GM19328 (cell line): ENCODE measurements around the gene WDR54.
"Not testable (repeated sequence)": the region's sequence is repeated elsewhere in the genome, so short reads cannot be mapped to it uniquely, and the experiment has no call there.

Experiments
- ATAC-seq: cut with Tn5 transposase; IDR thresholded peaks from one replicate; pipeline ENCODE4 v1.9.1; 2021; ENCODE audit warnings: mild to moderate bottlenecking, moderate library complexity; ENCODE audit not compliant: unreplicated experiment

WDR54 gene

DNA sequence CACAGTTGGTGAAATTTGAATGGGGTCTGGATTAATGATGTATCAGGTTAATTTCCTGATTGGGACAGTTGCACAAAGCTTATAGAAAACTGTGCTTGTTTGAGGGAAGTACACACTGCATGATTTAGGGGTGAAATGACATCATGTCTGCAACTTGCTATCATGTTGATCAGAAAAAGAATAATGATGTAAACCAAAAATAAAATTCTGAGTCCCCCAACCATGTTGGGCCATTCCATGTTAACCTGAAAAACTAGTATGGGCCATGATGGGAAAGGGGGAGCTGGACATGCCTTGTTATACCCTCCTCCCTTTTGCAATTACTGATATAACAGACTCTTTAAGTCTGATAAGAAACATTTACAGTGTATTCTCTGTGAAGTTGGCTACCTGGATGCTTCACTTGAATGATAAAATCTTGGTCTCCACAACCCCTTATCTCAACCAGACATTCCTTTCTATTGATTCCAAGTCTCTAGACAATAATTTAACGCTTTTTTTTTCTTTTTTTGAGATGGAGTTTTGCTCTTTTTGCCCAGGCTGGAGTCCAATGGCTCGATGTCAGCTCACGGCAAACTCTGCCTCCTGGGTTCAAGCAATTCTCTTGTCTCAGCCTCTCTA is 29.1 kb downstream of the WDR54 start:
- no peak for ATAC-seq

DNA sequence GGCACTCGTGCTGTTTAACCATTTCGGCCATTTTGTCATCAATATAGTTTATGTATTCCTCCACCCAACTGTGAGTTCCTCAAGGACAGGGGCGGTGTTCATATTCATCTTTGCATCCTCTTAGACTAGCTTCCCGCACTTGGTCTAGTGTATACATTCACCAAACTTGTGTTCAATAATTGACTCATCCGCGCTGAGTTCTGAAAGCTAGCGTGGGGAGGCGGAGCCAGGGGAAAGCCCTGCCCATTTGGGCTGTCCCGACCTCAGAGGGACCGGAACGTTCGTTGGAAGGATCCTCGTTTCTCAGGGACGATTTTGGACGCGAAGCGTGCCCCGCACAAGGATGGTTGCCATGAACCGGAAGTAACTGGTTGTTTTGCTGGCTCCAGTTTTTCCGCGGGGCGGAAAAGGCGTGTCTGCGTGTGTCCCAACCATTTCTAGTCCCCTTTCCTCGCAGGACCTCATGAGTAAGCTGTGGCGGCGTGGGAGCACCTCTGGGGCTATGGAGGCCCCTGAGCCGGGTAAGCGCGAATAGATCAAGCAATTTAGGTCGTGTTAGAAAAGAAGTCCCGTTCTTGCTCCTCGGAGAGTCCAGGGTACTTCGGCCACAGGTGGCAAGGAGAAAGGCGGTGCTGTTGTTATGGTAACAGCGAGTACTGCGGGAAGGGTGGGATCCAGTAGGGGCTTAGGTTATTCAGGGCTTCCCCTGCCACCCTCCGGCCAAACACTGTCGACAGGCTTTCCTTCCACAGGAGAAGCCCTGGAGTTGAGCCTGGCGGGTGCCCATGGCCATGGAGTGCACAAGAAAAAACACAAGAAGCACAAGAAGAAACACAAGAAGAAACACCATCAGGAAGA is 33.4 kb downstream of the WDR54 start, which contains the start of gene INO80B:
TSS of gene INO80B (plus strand) at position 434 of the 858 bp plus-strand sequence. CDS start at position 464, 30 bp downstream.
- ATAC-seq: no peak

DNA sequence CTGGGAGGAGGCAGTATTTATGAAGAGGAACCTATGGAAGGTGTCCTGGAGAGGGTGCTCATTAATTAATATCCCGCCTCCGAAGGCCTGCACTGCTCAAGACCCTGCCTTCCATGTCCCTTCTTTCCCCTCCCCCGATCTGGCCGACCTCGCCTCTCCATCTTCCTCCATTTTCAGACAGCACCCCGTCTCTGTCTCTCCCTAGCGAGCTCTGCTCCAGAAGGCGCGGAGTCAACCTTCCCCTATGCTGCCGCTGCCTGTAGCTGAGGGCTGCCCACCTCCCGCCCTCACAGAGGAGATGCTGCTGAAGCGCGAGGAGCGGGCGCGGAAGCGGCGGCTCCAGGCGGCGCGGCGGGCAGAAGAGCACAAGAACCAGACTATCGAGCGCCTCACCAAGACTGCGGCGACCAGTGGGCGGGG is 35.6 kb downstream of the WDR54 start:
- ATAC-seq: no peak

DNA sequence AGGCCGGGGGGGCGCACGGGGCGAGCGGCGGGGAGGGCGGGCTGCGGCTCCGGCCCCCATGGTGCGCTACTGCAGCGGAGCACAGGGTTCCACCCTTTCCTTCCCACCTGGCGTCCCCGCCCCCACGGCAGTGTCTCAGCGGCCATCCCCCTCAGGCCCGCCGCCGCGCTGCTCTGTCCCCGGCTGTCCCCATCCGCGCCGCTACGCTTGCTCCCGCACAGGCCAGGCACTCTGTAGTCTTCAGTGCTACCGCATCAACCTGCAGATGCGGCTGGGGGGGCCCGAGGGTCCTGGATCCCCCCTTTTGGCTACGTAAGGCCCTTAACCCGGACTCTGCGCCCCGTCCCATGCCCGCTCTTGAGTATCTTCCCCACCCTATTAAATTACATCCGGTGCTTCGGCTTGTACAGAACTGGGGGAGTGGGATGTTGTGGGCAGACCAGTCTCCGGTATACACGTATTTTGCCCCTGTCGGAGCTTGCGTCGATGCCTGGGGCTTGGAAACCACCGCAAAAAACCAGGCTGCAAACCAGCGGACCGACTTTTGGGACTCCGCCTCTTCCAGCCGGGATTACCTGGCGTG is 36.1 kb downstream of the WDR54 start:
- ATAC-seq: peak; percentile 19

DNA sequence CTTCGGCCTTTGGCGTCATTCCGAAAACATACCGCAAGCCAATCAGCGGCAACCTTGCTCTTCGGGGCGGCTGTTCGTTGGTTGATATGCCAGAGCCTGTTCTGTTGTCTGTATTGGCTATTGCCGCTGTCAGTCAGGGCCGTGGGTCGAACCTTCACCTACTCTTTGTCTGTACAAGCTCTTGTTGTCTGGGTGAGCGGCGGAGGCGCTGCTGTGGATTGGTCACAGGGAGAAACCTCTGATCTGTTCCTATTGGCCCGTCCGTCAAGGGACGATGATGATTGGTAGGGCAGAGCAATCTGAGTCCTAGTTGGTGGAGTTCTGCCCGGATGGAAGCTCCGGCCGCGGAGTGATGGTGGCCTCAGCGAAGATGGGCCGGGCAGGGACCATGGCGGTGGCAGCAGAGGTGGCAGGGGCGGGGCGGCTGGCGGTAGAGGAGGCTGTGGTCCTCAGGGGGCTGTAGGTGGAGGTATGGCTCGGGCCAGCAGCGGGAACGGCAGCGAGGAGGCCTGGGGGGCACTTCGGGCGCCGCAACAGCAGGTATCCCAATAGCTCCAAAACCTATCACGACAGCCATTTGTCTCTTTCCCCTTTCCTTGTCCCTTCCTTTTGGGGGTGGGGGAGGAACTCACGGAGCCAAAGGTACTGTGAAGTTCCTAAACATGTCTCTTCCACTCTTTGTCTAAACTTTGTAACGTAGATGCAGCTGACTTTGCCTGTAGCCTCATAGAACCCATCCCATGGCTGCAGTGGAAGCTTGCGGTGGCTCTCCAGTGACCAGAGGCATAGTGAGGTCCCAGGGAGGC is 36.8 kb downstream of the WDR54 start, which contains the start of gene WBP1:
TSS of gene WBP1 (plus strand) at position 307 of the 806 bp plus-strand sequence. CDS start at position 472, 165 bp downstream.
- peak; percentile 86 for ATAC-seq

DNA sequence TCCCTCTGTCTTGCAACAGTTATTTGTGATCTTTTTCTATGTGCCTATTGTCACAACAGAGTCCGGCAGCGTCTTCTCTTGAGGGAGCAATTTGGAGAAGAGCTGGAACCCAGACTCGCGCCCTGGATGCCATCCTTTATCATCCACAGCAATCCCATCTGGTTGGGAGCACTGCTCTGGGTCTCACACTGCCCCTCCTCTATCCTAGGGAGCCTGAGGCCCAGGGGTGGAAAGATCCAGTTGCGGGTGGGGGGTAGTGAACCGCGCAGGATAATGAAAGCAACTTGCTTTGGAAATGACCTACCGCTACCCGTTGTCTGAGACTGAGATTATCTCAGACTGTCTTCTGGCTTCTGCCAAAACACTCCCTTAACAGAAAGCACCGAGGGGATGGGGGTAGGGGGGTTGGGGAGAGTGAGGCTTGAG is 37.4 kb downstream of the WDR54 start:
- ATAC-seq: no peak

DNA sequence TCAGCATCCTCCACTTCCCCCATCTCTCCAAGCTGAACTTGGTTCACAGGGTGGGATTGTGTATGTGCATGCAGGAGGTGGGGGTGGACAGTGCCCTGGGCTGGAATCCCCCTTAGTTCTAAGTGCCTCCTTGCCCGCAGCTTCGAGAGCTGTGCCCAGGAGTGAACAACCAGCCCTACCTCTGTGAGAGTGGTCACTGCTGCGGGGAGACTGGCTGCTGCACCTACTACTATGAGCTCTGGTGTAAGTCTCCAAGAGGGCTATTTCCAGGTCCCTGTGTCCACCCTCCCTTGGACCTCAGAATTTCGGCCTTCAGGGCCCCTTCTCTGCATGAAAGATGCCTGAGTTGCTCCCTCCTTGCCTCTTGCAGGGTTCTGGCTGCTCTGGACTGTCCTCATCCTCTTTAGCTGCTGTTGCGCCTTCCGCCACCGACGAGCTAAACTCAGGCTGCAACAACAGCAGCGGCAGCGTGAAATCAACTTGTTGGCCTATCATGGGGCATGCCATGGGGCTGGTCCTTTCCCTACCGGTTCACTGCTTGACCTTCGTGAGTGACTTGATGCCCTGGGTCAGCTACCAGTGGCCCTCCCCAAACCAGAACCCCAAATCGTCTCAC is 38.1 kb downstream of the WDR54 start:
- ATAC-seq: not testable (repeated sequence)

DNA sequence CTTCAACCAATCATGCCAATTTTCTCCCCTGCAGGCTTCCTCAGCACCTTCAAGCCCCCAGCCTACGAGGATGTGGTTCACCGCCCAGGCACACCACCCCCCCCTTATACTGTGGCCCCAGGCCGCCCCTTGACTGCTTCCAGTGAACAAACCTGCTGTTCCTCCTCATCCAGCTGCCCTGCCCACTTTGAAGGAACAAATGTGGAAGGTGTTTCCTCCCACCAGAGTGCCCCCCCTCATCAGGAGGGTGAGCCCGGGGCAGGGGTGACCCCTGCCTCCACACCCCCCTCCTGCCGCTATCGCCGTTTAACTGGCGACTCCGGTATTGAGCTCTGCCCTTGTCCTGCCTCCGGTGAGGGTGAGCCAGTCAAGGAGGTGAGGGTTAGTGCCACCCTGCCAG is 38.7 kb downstream of the WDR54 start:
- not testable (repeated sequence) for ATAC-seq

DNA sequence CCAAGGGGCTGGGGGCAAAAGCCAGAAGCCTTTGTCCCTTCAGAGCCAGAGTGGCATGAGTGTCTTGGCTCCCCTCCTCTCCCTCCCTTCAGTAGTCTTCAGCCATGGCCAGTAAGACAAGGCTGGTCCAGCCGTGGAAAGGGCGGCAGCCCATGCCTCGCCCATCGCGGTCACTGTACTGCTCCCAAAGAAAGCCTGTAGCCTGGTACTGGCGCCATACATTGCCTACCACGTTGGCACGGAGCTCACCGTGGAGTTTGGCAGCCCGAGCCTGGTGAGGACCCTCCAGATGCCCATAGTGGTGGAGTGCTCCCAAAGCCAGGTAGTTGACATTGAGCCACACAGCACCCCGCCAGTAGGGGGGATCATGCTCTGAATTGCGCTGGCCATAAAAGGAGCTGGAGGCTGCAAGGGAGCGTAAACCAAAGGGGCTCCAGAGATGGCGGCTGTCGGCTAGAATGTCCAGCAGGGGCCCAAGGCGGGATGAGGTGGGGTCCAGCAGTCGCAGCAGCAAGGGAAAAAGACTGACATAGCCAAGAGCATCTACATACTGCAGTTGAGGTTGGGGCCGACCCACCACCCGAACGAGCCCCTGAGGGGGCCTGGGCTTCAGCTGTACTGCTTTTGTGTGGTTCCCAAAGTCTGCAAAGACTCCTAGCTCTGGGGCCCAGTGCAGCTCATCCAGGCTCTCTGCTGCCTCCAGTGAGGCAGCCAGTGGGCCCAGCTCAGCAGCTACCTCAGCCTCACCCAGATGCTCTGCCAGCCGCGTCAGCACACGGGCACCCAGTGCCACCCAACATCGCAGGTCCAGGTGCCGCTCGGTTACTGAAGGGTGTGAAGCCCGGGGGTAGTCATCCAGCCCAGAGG is 39.9 kb downstream of the WDR54 start:
- no peak for ATAC-seq

DNA sequence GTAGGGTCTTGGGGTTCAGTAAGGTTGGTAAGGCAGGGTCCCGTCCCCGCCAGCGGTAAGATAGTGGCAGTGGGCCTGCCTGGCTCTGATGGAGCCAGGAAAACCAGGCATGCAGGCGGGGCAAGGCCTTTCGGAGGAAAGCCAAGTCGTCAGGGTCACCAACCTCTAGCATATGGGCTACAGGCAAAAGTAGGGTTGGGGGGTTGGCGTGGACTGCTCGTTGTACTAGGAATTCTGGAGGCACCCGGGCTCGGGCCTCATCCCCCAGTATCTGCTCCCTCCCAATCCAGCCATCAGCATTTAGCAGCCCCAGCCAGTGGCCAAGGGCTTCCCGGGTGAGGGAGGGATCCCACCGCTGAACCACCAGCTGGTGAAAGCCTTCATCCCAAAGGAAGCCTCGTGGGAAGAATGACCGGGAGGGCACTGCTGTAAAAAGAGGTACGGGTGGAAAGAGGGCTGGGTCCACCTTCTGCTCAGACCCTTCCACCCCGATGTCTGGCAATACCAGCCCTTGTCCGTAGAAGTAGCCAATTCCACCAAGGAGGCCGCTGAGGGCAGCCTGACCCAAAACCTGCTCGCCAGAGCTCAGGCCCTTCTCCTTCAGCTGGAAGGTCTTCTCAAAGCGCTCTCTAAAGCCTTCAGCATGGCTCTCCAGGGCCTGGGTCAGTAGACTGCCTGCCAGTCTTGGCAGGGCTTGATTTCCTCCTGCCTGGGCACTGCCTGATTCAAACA is 40.7 kb downstream of the WDR54 start:
- ATAC-seq: no peak

DNA sequence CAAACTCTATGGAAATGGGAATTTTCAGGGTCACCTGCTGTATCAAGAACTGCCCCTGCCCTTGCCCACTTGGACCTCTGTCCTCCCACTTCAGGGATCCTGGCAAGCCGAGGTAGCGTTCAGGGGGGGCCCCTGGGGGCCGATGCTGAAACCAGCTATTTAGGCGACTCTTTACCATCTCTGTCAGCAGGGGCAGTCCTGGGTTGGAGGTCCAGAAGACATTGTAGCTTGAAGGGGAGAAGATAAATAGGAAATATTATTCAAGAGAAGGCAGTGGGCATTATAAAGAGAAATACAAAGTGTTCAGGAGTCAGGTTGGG is 41.2 kb downstream of the WDR54 start:
- ATAC-seq: no peak

DNA sequence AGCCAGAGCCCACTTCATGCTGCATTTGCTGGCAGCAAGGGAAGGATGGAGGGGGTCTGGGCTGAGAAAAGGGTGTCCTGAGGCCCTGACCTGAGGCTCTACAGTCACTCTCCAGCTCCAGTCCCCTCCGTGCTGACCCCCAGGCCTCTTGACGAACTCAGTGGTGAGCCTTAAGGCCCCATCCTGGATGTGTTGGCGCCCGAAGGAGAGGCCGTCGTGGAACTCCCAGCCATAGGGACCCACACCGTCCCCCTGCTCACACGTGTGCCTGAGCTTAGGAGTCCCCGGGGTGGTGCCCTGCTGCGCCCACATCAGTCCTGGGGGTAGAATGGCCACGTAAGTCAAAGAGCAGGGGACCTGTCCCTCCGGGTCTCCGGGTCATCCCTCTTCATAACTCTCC is 42.9 kb downstream of the WDR54 start:
- no peak for ATAC-seq

DNA sequence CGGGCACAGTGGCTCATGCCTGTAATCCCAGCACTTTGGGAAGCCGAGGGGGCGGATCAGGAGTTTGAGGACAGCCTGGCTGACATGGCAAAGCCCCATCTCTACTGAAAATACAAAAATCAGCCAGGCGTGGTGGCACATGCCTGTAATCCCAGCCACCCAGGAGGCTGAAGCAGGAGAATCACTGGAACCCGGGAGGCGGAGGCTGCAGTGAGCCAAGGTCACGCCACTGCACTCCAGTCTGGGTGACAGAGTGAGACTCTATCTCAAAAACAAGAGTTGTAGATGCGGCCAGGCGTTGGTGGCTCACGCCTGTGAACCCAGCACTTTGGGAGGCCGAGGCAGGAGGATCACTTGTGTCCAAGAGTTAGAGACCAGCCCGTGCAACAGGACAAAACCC is 49.2 kb downstream of the WDR54 start:
- not testable (repeated sequence) for ATAC-seq

DNA sequence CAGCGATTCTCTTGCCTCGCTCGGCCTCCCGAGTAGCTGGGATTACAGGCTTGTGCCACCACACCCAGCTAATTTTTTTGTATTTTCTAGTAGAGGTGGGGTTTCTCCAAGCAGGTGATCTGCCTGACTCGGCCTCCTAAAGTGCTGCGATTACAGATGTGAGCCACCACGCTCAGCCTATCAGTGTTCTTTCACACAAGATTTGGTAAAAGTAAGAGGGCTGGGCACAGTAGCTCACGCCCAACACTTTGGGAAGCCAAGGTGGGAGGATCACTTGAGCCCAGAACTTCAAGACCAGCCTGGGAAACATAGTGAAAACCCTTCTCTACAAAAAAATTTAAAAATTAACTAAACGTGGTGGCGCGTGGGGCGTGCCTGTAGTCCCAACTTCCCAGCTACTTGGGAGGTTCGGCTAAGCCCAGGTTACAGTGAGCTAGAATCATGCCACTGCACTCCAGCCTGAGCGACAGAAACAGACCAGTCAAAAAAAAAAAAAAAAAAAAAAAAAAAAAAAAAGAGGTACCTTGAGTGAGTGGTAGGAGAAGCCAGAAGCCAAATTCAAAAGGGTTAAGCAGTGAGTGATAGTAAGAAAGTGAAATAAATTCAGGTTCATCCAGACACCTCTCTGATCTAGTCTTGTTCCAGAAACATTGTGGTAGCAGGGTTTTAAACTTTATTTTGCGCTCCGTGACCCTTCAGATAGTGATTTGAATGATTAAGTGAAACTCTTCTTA is 50.0 kb downstream of the WDR54 start:
- no peak for ATAC-seq

DNA sequence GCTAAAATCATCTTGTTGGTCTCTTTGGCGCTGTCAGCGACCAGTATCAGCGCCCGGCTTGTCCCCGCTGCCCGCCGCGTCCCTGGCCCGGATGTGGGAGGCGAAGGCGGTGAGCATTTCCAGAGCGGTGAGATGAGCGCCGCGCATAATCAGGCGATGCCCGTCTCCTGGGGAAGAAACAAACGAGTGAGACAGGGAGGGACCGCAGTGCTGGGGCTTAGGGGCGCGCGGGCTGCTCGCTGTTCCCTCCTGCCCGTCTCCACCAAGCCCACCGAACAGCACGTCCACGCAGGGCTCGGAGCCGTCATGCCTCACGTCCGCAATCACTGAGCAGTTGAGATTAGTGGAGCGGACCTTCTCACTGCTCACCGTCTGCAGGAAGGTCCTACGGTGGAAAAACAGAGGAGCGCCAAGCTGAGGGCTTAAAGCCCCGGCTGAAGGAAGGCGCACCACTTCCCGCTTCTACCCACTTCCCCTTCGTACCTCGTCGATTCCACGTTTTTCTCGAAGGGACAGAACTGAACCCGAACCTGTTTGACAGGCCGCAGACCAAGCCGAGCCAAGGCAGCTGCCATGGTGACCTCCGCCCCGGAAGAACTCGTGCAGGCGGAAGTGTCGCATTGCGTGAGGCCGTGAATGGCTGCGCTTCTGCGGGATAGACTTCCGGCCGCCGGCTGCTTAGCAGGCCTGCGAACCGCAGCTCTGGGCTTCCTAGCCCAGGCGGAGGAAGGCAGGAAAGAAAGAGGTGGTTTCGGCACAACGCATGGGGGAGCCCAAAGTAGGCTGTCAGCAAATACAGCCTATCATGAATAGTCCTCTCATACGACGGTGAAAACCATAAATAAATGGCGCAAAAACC is 50.8 kb downstream of the WDR54 start, which contains the start of gene MRPL53:
TSS of gene MRPL53 (minus strand) at position 595 of the 859 bp plus-strand sequence. CDS start at position 575, 20 bp downstream.
- peak; percentile 85 for ATAC-seq

DNA sequence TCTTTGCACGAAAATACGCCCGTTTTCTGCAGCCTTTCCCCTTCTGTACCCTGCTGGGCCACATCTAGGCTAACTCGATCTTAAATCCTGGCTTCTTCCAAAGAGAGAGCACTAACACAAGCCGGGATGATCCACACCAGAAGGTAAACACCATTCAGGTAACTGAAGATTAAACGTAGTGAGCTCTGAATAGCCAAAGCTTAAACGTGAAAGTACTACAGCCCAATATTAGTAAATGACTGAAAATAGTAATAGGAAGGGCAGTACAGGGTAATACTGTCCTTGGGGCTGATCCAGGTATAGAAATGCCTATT is 51.4 kb downstream of the WDR54 start:
- no peak for ATAC-seq

DNA sequence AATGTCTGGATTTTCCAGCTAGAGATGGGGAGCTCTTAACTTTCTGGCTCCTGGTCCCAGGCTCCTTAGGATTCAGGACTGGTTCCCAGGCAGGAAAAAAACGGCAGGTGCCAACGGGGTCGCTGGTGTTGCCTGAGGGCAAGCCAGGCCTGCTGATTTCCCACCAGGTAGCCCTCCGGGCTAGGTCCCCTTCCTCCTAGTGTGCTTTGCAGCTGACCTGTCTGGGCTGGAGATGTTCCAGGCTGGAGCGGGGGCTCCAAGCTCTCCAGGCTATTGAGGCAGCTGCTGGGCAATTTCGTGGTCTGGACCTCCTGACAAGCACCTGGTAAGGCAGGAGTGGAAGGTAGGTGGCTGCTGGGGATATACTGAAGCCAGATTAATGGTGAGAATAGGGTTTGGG is 53.0 kb downstream of the WDR54 start:
- no peak for ATAC-seq
